HG03280 (cell line): ENCODE measurements around the gene P2RY11.

Source experiments
- ATAC-seq: cut with Tn5 transposase; IDR thresholded peaks from one replicate; pipeline ENCODE4 v1.9.1; 2021; ENCODE audit warnings: mild to moderate bottlenecking, moderate library complexity; ENCODE audit not compliant: unreplicated experiment

P2RY11 gene

GRCh38 chr19:10137751-10138682, 26.5 kb downstream of the P2RY11 start:
- ATAC-seq, result no peak

DNA sequence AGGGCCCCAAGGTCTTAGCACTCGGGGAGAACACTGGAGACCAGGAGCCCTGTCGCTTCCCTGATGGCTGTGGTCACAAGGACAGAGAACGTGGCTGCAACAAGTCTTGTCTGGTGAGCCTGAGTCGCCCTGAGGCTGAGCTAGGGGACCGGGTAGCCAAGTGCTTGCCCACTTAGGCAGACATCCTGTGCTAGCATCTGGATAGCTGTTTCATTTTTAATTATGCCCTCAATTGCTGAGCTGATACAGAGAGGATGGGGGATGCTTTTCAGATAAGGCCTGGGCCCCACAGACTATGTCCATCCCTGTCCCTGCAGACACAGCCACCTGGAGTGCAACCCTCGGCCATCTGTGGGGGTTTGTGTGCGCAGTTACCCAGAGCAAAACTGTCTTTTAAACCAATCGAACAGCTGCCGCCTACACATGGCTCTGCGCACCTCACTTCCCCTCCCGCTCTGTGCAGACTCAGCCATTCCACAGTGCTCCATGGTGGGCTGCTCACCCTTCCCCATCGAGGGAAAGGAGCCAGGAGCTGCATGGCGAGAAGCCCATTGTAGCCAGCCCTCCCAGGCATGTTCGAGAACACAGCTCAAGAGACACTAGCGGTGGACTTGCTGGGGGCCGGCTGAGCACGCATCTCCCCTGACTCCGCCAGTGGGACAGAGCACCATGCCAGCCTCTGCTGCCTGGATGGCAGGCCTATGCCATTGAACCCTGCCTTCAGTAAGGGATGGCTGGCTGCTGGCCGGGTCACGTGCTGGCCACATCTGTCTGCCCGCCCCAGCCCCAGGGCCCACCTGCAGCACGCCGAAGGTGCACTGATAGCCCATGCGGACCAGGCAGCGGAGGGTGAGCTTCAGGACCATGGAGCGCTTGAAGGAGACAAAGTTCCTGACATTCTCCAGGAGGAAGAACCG, 27.6 kb downstream of the P2RY11 start:
- ATAC-seq, result no peak

DNA sequence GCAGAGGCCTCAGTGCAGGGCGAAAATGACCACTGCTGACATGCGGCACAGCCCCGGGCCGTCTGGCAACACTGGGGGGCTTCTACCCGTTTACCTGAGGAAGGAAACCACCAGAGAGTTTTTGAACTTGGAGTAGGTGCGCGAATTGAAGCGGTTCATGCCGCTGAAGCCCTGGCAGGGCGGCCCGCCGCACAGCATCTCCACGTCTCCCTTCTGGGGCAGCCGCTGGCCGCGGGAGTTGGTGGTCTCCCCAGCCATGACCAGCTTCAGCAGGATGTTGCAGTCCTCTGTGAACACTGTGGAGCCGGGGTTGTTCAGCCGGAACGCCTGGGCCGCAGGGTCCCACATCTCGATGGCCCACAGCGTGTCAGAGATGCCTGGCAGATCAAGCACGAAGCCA, 28.5 kb downstream of the P2RY11 start:
- no peak for ATAC-seq

DNA sequence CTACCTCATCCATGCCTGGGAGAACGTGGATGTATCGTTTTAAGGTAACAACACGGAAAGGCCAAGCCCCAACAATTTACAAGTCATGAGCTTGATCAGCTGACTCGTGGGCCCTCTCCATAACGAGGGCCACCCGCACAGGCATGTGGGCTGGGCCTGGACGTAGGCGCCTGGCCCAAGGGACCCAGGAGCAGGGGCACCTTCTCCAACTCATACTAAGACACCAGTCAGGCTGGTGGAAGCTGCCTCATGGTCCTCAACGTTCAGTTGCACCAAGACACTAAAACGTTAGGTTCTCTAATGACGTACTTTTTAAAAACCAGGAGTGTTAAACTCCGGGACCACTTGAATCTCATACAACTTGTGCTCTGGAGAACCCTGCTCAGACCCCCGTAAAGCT, 30.0 kb downstream of the P2RY11 start:
- ATAC-seq, result no peak

DNA sequence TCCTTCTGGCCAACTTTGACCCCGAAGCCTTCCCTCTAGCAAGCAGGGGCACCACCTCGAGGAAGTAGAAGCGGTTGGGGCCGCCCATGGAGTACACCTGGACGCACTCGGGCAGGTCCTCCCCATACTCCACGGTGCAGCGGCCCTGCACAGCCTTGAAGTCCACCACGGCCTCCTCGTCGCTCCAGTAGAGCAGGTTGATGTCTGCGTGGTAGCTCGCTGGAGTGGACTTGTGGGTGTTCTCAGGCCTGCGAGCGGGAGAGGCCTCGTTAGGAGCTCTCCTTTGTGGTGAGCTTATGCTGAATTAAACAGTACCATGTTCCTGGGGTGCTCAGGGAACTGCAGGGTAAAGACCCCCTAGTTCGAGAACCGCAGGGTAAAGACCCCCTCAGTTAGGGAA, 30.5 kb downstream of the P2RY11 start:
- no peak for ATAC-seq

DNA sequence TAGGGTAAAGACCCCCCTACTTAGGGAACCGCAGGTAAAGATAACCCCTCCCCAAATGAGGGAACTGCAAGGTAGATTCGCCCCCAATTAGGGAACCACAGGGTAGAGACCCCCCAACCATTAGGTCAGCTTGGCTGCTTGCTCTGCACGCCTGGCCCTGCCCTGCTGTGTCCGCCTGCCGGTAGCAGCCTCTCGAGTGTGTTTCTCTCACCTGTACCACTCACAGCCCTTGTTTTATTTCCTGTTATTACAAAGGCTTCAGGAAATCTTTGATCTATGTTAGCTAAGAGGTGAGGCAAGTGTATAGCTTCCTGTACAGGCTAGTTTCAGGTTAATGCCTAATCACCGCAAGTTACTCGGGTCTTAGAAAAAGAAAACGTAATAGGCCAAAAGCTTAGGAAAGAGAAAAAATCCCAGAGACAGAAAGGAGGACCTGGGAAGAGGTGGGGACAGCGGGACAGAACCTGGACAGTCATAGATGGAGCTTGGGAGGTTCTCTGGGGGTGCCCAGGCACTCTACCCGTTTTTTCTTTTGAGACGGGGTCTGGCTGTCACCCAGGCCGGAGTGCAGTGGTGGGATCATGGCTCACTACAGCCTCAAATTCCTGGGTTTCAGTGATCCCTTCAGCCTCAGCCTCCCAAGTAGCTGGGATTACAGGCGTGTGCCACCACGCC, 31.3 kb downstream of the P2RY11 start:
- no peak for ATAC-seq

DNA sequence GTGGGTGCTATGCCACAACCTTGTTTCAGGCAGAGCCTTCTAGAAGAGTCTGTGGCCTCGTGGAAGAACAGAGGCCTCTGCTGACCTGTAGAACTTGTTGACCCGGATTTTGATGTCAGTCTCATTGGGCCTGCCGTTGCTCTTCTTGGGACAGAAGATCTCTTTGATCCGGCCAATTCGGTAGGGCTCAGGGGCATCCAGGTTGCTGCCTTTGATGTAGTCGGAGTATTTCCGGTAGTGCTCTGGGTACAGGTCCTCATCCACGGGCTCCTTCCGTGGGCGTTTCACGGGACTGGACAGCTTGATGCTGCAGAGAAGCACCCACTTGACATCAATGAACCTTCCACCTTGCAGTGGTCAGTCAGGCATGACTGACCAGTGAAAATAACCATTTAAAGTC, 32.2 kb downstream of the P2RY11 start:
- ATAC-seq, result no peak

DNA sequence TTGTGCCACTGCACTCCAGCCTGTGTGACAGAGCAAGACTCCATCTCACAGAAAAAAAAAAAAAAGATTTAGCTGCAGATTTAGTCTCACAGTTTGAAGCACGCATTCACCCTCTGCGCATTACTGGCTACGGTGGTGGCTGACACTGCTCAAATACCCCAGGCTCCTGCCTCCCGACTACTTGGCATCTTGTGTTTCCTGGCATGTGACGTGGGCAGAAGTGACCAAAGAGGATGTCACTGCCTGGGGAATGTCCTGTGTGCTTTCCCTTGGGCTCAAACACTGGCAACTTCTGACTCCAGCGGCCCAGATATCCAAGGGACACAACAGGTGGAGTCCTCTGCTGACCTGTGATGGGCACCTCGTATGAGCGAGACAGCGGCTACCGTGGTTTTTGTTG, 32.9 kb downstream of the P2RY11 start:
- ATAC-seq, result no peak

- ATAC-seq, result no peak
Measured at GRCh38 chr19:10145031-10145430, 33.5 kb downstream of the P2RY11 start.

GRCh38 chr19:10146142-10146541, 34.6 kb downstream of the P2RY11 start:
- ATAC-seq, result no peak

DNA sequence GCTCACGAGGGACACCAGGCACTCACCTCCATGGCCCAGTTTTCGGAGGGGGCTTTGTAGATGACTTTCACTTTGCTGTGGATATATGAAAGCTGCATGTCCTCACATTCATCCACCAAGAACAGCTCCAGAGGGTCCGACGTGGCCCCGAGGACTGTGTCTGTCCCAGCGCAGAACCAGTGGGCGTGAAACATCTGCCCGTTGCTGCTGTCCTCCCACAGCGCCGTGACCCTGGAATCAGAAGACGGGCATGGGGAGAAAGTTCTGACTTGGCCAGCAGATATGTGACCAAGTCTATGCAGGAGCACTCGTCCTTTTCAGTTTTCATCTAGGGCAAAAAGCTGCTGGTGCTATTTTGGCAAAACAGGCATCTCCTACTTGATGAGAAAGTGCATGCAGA, 37.9 kb downstream of the P2RY11 start:
- ATAC-seq, result no peak

GRCh38 chr19:10151521-10151920, 40.0 kb downstream of the P2RY11 start:
- no peak for ATAC-seq

DNA sequence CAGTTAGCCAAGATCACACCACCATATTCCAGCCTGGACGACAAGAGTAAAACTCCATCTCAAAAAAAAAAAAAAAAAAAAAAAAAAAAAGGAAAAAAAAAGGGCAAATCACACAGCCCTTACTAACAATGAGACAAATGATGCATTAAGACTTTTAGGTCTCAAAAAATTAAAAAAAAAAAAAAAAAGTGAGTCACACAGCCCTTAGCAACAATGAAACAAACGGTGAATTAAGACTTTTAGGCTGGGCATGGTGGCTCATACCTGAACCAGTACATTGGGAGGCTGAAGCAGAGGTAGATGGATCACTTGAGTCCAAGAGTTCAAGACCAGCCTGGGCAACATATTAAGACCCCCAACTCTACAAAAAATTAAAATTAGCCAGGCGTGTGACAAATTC, 40.6 kb downstream of the P2RY11 start:
- ATAC-seq, result no peak

GRCh38 chr19:10155839-10156238, 44.3 kb downstream of the P2RY11 start:
- no peak for ATAC-seq

DNA sequence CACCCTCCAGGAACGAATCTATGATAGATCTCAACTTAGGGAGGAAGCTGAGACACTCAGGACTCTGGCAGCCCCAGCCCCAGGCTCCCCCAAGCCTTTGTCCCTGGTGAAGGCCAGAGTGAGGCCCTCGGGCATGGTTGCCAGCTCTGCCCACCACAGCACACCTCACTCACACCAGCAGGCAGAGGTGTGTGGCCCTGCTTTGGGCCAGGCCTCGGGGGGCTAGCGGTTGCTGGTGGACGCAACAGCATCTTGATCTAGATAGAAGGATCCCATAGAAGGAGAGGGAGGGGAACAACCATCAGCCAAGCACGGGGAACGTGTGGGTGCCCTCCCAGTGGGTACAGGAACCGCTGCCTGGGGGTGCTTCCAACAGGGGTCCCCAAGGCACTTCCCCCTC, 46.6 kb downstream of the P2RY11 start:
- ATAC-seq, result no peak

DNA sequence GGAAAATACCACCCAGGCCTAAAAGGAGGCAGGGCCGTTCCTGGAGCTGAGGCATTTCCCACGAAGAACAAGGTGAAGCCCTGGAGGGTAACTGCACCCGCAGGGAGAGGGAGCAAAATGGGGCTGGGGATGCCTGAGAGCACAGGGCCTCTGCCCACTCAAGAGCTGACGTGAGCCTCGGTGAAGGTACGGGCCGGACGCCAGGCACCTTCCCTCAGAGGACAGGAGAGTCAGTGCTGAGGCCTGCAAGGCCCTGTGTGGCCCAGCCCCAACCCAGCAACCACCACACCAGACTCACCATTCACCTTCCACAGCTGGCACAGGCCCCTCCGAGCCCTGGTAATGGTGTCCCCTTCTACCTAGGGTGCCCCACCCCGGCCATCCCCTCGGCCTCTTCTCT, 47.0 kb downstream of the P2RY11 start:
- ATAC-seq, result no peak

GRCh38 chr19:10159610-10160009, 48.1 kb downstream of the P2RY11 start:
- ATAC-seq, result no peak

DNA sequence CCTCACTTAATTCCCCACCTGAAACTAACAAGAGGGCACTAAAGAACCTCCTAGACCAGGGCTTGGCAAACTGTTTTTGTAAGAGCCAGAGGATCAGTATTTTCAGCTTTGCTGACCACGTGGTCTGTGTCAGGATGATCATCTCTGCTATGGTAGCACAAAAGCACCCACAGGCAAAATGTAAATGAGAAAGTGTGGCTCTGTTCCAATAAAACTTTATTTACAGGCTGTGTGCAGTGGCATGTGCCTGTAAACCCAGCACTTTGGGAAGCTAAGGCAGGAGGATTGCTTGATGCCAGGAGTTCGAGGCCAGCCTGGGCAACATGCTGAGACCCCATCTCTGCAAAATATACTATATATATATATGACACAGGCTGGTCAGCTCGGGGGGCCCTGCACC, 52.0 kb downstream of the P2RY11 start:
- no peak for ATAC-seq
